HG03575 (cell line): ENCODE data around the gene PLCD1.
"Not testable (repeated sequence)": the region's sequence is repeated elsewhere in the genome, so short reads cannot be mapped to it uniquely, and the experiment has no call there.

Experiments used
- ATAC-seq: cut with Tn5 transposase; IDR thresholded peaks from one replicate; pipeline ENCODE4 v1.9.1; 2021; ENCODE audit not compliant: unreplicated experiment, insufficient number of reproducible peaks, low FRiP score; ENCODE audit errors: extremely low read depth

The PLCD1 gene

GRCh38 chr3:38029400-38030125, at the start of gene PLCD1:
Gene PLCD1 (minus strand): TSS chr3:38029642. CDS start chr3:38029539, 103 bp downstream.
- no peak for ATAC-seq

GRCh38 chr3:38077073-38077472, 47.6 kb upstream of the PLCD1 start:
- ATAC-seq, result not testable (repeated sequence)

- no peak for ATAC-seq
Measured at GRCh38 chr3:38070013-38070412, 40.6 kb upstream of the PLCD1 start.

- no peak for ATAC-seq
Measured at GRCh38 chr3:38067508-38068233, 38.2 kb upstream of the PLCD1 start.

GRCh38 chr3:38064453-38064852, 35.0 kb upstream of the PLCD1 start:
- ATAC-seq, result not testable (repeated sequence)

- no peak for ATAC-seq
Measured at GRCh38 chr3:38062809-38063208, 33.4 kb upstream of the PLCD1 start.

GRCh38 chr3:38059591-38059990, 30.1 kb upstream of the PLCD1 start:
- no peak for ATAC-seq

GRCh38 chr3:38059148-38059547, 29.7 kb upstream of the PLCD1 start:
- no peak for ATAC-seq

- no peak for ATAC-seq
Measured at GRCh38 chr3:38054499-38055001, 25.1 kb upstream of the PLCD1 start.

- ATAC-seq, result not testable (repeated sequence)
Measured at GRCh38 chr3:38053813-38054498, 24.5 kb upstream of the PLCD1 start.

- not testable (repeated sequence) for ATAC-seq
Measured at GRCh38 chr3:38053286-38053685, 23.8 kb upstream of the PLCD1 start.

- no peak for ATAC-seq
Measured at GRCh38 chr3:38051131-38051530, 21.7 kb upstream of the PLCD1 start.

- no peak for ATAC-seq
Measured at GRCh38 chr3:38049358-38050126, 20.1 kb upstream of the PLCD1 start.

GRCh38 chr3:38047896-38048295, 18.5 kb upstream of the PLCD1 start:
- no peak for ATAC-seq

GRCh38 chr3:38046821-38047220, 17.4 kb upstream of the PLCD1 start:
- no peak for ATAC-seq

GRCh38 chr3:38046027-38046426, 16.6 kb upstream of the PLCD1 start:
- ATAC-seq, result no peak

GRCh38 chr3:38043486-38043885, 14.0 kb upstream of the PLCD1 start:
- no peak for ATAC-seq

GRCh38 chr3:38040401-38040800, 11.0 kb upstream of the PLCD1 start:
- ATAC-seq, result no peak

- ATAC-seq, result no peak
Measured at GRCh38 chr3:38039899-38040261, 10.4 kb upstream of the PLCD1 start.
